ENCODE data around the gene TSHZ1. TPM values are rescaled to one million over a fixed set of nuclear protein-coding genes. Genes with fewer than 3 reads are reported as not detected.

Gene TSHZ1
- total and polyA plus RNA-seq, 9 donors, result 16.0 to 31.8 (median 26.2) TPM

- no peak overlapping the region for H3K27ac ChIP-seq (ENCODE audit: low read length)
- 84% methylated on average over 3 of the region's 6 CpGs for WGBS (ENCODE audit: insufficient coverage)
- no peaks in the 10 kb centered on the region for H3K36me3 ChIP-seq (ENCODE audit: control insufficient read depth, insufficient read depth, low read length)
- H3K4me3 ChIP-seq (ENCODE audit: low read length), result no peak overlapping the region
- H3K4me1 ChIP-seq (ENCODE audit: control insufficient read depth, insufficient read depth, low read length), result no peaks in the 10 kb centered on the region
- no peaks in the 10 kb centered on the region for H3K9me3 ChIP-seq (replicated peaks; ENCODE audit: control insufficient read depth, low read depth, low read length)
- no peak for DNase-seq
- H3K27me3 ChIP-seq (ENCODE audit: control insufficient read depth, insufficient read depth, low read length), result no peaks in the 10 kb centered on the region
Observed at GRCh38 chr18:75336767-75337166, 126.2 kb downstream of the TSHZ1 start.

GRCh38 chr18:75337348-75337747, 126.8 kb downstream of the TSHZ1 start:
- no peaks in the 10 kb centered on the region for H3K4me1 ChIP-seq (ENCODE audit: control insufficient read depth, insufficient read depth, low read length)
- H3K4me3 ChIP-seq (ENCODE audit: low read length), result no peak overlapping the region
- H3K27ac ChIP-seq (ENCODE audit: low read length), result no peak overlapping the region
- no peaks in the 10 kb centered on the region for H3K9me3 ChIP-seq (replicated peaks; ENCODE audit: control insufficient read depth, low read depth, low read length)
- no peak for DNase-seq
- 92% methylated on average over 5 of the region's 7 CpGs for WGBS (ENCODE audit: insufficient coverage)
- H3K27me3 ChIP-seq (ENCODE audit: control insufficient read depth, insufficient read depth, low read length), result no peaks in the 10 kb centered on the region
- no peaks in the 10 kb centered on the region for H3K36me3 ChIP-seq (ENCODE audit: control insufficient read depth, insufficient read depth, low read length)

DNA sequence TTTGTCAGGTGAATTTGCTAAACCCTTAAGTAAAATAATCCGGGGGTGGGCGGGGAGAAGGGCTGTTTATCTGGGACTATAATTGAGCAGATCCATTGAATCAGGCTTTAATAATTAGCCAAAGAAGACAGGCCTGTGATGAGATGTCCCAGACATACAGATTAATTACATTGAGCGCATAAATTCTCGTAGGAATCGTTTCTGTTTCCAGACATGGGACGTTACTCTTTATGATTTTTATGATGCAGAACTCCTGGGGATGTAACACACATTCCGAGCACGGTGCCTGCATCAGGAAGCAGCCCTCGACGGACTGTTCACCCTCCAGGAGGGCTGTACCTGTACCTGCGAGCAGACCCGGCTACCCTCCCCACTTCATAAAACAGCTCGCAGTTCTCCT, 128.0 kb downstream of the TSHZ1 start:
- H3K27ac ChIP-seq (ENCODE audit: low read length), result no peak overlapping the region
- WGBS (ENCODE audit: insufficient coverage), result 52% methylated on average over 8 of the region's 13 CpGs
- no peaks in the 10 kb centered on the region for H3K36me3 ChIP-seq (ENCODE audit: control insufficient read depth, insufficient read depth, low read length)
- H3K4me1 ChIP-seq (ENCODE audit: control insufficient read depth, insufficient read depth, low read length), result peaks cover 2% of the 10 kb centered on the region
- no peak overlapping the region for H3K4me3 ChIP-seq (ENCODE audit: low read length)
- no peak for DNase-seq
- H3K9me3 ChIP-seq (replicated peaks; ENCODE audit: control insufficient read depth, low read depth, low read length), result no peaks in the 10 kb centered on the region
- no peaks in the 10 kb centered on the region for H3K27me3 ChIP-seq (ENCODE audit: control insufficient read depth, insufficient read depth, low read length)

Other genes with a start within 250 kb of the TSHZ1 start
- 15.9 TPM for gene PTGR3, start 1.7 kb upstream of the TSHZ1 start, total RNA-seq
- gene PTGR3, start 1.7 kb upstream of the TSHZ1 start, polyA plus RNA-seq (ENCODE audit: insufficient read depth in 1 of 8, insufficient read length in 8 of 8, low replicate concordance in 1 of 8), result 10 to 100 TPM; 29.0 to 42.6 (median 34.8) TPM
- not detected for gene SMIM21, start 216.9 kb downstream of the TSHZ1 start, total RNA-seq
- gene SMIM21, start 216.9 kb downstream of the TSHZ1 start, polyA plus RNA-seq (ENCODE audit: insufficient read depth in 1 of 8, insufficient read length in 8 of 8, low replicate concordance in 1 of 8), result not detected

Data from muscle of leg (tissue), 11 donors.